ENCODE data around the gene ZFP92. TPM values are rescaled to one million over a fixed set of nuclear protein-coding genes. Genes with fewer than 3 reads are reported as not detected.

Gene ZFP92
- total RNA-seq, 1 donor from 2014 or later, result 4.5 TPM

DNA sequence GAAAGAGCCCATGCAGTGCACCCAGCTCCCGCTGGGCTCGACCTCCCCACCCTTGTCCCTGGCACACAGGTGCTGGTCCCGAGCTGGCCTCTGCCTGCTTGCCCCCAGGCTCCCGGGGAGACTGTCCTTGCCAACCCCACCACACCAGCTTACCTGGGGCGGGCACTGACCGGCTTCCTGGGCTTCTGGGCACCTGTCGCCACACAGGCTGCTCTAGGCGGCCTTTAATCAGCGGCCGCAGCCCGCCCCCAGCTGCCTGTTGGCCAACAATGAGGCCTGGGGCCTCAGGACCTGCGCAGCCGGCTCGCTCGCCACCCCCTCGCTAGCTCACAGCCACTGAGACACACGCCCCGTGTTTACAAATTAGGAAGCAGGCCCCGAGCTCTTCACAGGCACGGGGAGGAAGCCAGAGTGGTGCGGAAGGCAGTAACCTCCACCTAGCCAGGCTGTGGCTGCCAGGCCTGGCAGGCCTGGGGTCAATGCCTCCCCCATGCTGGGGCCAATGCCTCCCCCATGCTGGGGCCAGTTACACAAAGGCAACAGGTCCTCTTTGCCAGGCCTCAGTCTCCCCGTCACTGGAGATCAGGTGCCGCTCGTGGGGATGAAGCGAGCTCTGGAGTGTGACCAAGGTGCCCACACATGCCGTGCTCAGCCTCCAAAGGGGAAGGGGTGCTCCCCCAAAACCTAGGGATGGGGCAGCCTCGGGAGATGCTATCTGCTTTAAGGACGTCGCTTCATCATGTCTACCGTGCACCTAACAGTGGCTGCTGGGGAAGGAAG is 34.8 kb downstream of the ZFP92 start, which contains the start of gene TREX2:
TSS of gene TREX2 (minus strand) at position 201 of the 780 bp plus-strand sequence. CDS start 626 bp downstream, outside the sequence.
- DNase-seq (no peak), ATAC-seq (no peak)
- TF ChIP-seq, protein P1, sequence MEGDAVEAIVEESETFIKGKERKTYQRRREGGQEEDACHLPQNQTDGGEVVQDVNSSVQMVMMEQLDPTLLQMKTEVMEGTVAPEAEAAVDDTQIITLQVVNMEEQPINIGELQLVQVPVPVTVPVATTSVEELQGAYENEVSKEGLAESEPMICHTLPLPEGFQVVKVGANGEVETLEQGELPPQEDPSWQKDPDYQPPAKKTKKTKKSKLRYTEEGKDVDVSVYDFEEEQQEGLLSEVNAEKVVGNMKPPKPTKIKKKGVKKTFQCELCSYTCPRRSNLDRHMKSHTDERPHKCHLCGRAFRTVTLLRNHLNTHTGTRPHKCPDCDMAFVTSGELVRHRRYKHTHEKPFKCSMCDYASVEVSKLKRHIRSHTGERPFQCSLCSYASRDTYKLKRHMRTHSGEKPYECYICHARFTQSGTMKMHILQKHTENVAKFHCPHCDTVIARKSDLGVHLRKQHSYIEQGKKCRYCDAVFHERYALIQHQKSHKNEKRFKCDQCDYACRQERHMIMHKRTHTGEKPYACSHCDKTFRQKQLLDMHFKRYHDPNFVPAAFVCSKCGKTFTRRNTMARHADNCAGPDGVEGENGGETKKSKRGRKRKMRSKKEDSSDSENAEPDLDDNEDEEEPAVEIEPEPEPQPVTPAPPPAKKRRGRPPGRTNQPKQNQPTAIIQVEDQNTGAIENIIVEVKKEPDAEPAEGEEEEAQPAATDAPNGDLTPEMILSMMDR (IDR thresholded peaks at IDR 0.05), result no peak
- intact Hi-C loops (cut with DNase I), result no loop called here
- Histone ChIP-seq H3K4me3 (no peak within 1 kb of the TSS), H3K27ac (no peak within 1 kb of the TSS), H3K9me3 (no peaks in the 10 kb centered on the region), H3K27me3 (ENCODE audit: low read depth) (no peaks in the 10 kb centered on the region), H3K36me3 (peaks cover 13% of the 10 kb centered on the region), H3K4me1 (no peaks in the 10 kb centered on the region)

DNA sequence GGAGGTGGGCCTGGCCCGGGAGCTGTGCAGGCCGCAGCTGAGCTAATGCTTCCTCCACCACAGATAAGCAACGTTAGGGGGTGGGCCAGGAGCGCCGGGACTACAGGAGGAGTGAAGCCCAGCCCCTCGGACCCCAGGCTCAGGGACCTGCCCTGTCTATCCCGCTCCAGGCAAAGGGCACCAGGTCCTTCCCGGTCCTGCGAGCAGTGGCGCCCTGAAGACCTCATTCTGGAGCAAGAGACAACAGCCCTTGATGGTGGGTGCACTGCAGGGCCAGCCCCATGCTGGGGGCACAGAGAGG is 35.3 kb downstream of the ZFP92 start:
- DNase-seq (no peak), ATAC-seq (no peak)
- intact Hi-C loops (cut with DNase I), result no loop called here
- no peaks in the 10 kb centered on the region for H3K4me1 ChIP-seq
- TF ChIP-seq, protein P1 (IDR thresholded peaks at IDR 0.05), result no peak
- no peak overlapping the region for H3K27ac ChIP-seq
- no peaks in the 10 kb centered on the region for H3K9me3 ChIP-seq
- H3K4me3 ChIP-seq, result no peak overlapping the region
- H3K36me3 ChIP-seq, result peaks cover 13% of the 10 kb centered on the region
- H3K27me3 ChIP-seq (ENCODE audit: low read depth), result no peaks in the 10 kb centered on the region

GRCh38 chrX:153446950-153447580 is 35.8 kb downstream of the ZFP92 start:
- Histone ChIP-seq H3K27me3 (ENCODE audit: low read depth) (no peaks in the 10 kb centered on the region), H3K4me1 (no peaks in the 10 kb centered on the region), H3K27ac (no peak overlapping the region), H3K4me3 (no peak overlapping the region), H3K9me3 (no peaks in the 10 kb centered on the region), H3K36me3 (peaks cover 13% of the 10 kb centered on the region)
- TF ChIP-seq, protein P1 (IDR thresholded peaks at IDR 0.05), result no peak
- ATAC-seq, result no peak
- no peak for DNase-seq
- intact Hi-C loops (cut with DNase I), result no loop called here

DNA sequence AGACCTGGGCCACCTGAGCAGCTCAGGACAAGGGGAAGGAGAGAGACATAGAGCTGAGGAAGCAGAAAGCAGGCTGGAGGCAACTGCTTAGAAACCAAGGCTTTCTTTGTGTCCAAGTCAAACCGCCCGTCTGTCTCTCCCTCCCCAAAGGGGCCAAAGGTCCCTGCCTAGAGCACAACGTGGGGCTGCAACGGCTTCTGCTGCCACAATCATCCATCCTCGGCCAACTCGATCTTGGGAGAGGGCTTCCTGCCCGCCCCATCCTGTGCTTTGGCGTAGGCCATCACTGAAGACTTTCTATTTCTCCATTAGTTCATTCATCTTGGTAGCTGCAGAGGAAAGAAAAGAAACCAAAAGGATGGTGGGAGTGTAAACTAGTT is 36.3 kb downstream of the ZFP92 start:
- Histone ChIP-seq H3K27me3 (ENCODE audit: low read depth) (no peaks in the 10 kb centered on the region), H3K27ac (no peak overlapping the region), H3K4me3 (no peak overlapping the region), H3K4me1 (no peaks in the 10 kb centered on the region), H3K36me3 (peaks cover 14% of the 10 kb centered on the region), H3K9me3 (no peaks in the 10 kb centered on the region)
- TF ChIP-seq, protein P1 (IDR thresholded peaks at IDR 0.05), result no peak
- DNase-seq (no peak), ATAC-seq (no peak)
- intact Hi-C loops (cut with DNase I), result no loop called here

DNA sequence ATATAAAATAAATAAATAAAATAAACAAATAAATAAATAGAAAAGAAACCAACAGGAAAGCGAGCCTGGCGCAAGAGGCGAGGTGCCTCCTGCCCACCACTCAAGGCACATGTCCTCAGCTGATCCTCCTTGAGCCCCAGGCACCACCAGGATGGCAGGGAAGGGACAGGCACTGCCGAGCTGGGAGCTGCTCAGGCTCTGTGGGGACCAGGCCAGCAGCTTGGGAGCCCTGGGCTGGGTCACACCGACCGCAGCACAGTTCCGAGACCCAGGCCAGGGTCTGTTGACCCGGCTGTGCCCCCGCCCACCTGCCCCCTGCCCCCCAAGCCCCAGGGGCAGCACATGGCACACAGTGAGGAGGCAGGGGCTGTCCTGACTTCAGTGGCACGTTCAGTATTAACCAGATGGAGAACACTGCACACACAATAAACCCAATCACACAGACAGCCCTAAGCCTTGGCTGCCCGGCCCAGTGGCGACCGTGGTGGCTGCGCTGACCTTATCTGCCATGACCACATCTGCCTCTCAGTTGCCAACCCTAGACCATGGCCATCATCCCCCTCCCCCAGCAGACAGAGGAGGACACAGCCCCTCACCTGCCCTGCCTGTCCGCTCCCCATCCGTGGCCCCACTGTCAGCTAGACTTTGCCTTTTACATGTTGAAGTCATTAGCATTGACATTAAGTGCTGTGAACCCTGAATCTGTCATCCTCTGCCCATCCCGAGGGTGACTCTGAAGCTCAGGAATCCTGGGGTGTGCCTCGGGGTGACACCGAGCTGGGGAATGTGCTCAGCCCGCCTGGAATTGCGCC is 37.5 kb downstream of the ZFP92 start:
- Histone ChIP-seq H3K4me1 (no peaks in the 10 kb centered on the region), H3K27ac (no peak overlapping the region), H3K36me3 (peaks cover 19% of the 10 kb centered on the region), H3K4me3 (no peak overlapping the region), H3K27me3 (ENCODE audit: low read depth) (no peaks in the 10 kb centered on the region), H3K9me3 (no peaks in the 10 kb centered on the region)
- intact Hi-C loops (cut with DNase I), result no loop called here
- ATAC-seq (no peak), DNase-seq (no peak)
- TF ChIP-seq, protein P1 (IDR thresholded peaks at IDR 0.05), result no peak
